Kidney epithelial cell (primary cell): ENCODE measurements around the gene PPFIBP2. TPM values are rescaled to one million over a fixed set of nuclear protein-coding genes. Genes with fewer than 3 reads are reported as not detected.

ENCODE experiments used
- DNase-seq: peaks from one replicate; pipeline ENCODE4 v3.0.0-alpha.2; 2010; ENCODE audit warnings: low read depth
- H3K27me3 ChIP-seq: 2 replicates; pipeline ENCODE4 v1.6.0; 2011; ENCODE audit warnings: low read length; ENCODE audit not compliant: control insufficient read depth, insufficient read depth
- H3K36me3 ChIP-seq: 2 replicates; pipeline ENCODE4 v1.5.1; 2011; ENCODE audit warnings: low read length; ENCODE audit not compliant: control insufficient read depth, insufficient read depth
- H3K4me3 ChIP-seq: 2 replicates; pipeline ENCODE4 v1.5.1; 2011; ENCODE audit warnings: low read depth, mild to moderate bottlenecking, control low read depth, low read length
- CTCF ChIP-seq: IDR thresholded peaks from 2 replicates; pipeline ENCODE4 v1.5.1; 2011; ENCODE audit warnings: mild to moderate bottlenecking, moderate library complexity, low read length, control low read depth, inconsistent platforms; ENCODE audit not compliant: insufficient read depth, poor library complexity, severe bottlenecking
- total RNA-seq: library from RNA; depleted of rRNA; stranded (reverse); fragments of >200 nt; gene quantifications from 2 replicates; pipeline ENCODE4 v1.2.3, GENCODE V29; 2015

PPFIBP2 gene
- total RNA-seq, 1 donor from 2014 or later, result 6.0 TPM

- Histone ChIP-seq H3K36me3 (no peaks in the 10 kb centered on the region), H3K27me3 (no peaks in the 10 kb centered on the region), H3K4me3 (no peak overlapping the region)
- DNase-seq, result no peak
- TF ChIP-seq CTCF, result peak; percentile 18
Observed at GRCh38 chr11:7548659-7549274, 35.0 kb downstream of the PPFIBP2 start.

GRCh38 chr11:7549681-7550080, 35.9 kb downstream of the PPFIBP2 start:
- Histone ChIP-seq H3K4me3 (no peak overlapping the region), H3K36me3 (no peaks in the 10 kb centered on the region), H3K27me3 (no peaks in the 10 kb centered on the region)
- no peak for TF ChIP-seq CTCF
- DNase-seq, result no peak

- Histone ChIP-seq H3K27me3 (no peaks in the 10 kb centered on the region), H3K4me3 (no peak overlapping the region), H3K36me3 (no peaks in the 10 kb centered on the region)
- no peak for TF ChIP-seq CTCF
- DNase-seq, result no peak
Observed at GRCh38 chr11:7551571-7551970, 37.8 kb downstream of the PPFIBP2 start.

- no peak for TF ChIP-seq CTCF
- H3K36me3 ChIP-seq, result no peaks in the 10 kb centered on the region
- no peak overlapping the region for H3K4me3 ChIP-seq
- no peak for DNase-seq
- H3K27me3 ChIP-seq, result no peaks in the 10 kb centered on the region
Observed at GRCh38 chr11:7552666-7553065, 38.9 kb downstream of the PPFIBP2 start.

GRCh38 chr11:7555052-7555699, 41.4 kb downstream of the PPFIBP2 start:
- no peaks in the 10 kb centered on the region for H3K27me3 ChIP-seq
- no peak for TF ChIP-seq CTCF
- DNase-seq, result no peak
- no peak overlapping the region for H3K4me3 ChIP-seq
- H3K36me3 ChIP-seq, result no peaks in the 10 kb centered on the region

GRCh38 chr11:7558046-7558445, 44.2 kb downstream of the PPFIBP2 start:
- no peak for DNase-seq
- Histone ChIP-seq H3K36me3 (no peaks in the 10 kb centered on the region), H3K4me3 (no peak overlapping the region), H3K27me3 (no peaks in the 10 kb centered on the region)
- TF ChIP-seq CTCF, result no peak
